ENCODE data around the gene DLG4. TPM values are rescaled to one million over a fixed set of nuclear protein-coding genes. Genes with fewer than 3 reads are reported as not detected.

Gene DLG4
- total RNA-seq, 1 donor from 2014 or later, result 7.8 TPM

DNA sequence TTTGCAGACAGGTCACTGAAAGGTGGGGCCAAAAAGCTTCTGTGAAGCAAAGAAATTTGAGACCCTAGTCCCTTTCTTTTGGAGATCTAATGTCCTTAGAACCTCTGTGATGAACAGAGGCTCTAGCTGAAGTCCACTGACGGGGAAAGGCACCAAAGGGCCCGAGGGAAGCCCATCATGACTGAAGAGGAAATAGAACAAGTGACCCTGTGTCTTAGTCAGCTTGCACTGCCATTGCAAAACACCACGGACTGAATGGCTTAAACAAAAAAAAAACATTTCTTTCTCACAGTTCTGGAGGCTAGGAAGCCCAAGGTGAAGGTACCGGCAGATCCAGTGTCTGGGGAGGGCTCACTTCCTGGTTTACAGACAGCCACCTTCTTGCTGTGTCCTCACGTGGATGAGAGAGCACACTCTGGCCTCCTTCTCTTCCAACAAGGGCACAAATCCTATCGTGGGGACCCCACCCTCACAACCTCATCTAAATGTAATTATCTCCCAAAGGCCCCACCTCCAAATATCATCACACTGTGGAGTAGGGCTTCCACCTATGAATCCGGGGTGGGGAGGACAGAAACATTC lies 80.7 kb downstream of the DLG4 start:
- no peak for DNase-seq (ENCODE audit: low read depth)
- TF ChIP-seq, protein P1, sequence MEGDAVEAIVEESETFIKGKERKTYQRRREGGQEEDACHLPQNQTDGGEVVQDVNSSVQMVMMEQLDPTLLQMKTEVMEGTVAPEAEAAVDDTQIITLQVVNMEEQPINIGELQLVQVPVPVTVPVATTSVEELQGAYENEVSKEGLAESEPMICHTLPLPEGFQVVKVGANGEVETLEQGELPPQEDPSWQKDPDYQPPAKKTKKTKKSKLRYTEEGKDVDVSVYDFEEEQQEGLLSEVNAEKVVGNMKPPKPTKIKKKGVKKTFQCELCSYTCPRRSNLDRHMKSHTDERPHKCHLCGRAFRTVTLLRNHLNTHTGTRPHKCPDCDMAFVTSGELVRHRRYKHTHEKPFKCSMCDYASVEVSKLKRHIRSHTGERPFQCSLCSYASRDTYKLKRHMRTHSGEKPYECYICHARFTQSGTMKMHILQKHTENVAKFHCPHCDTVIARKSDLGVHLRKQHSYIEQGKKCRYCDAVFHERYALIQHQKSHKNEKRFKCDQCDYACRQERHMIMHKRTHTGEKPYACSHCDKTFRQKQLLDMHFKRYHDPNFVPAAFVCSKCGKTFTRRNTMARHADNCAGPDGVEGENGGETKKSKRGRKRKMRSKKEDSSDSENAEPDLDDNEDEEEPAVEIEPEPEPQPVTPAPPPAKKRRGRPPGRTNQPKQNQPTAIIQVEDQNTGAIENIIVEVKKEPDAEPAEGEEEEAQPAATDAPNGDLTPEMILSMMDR (conservative IDR thresholded peaks at IDR 0.05; ENCODE audit: low read depth, low read length), result no peak
- H3K4me3 ChIP-seq (ENCODE audit: low read depth, low read length), result no peak overlapping the region

DNA sequence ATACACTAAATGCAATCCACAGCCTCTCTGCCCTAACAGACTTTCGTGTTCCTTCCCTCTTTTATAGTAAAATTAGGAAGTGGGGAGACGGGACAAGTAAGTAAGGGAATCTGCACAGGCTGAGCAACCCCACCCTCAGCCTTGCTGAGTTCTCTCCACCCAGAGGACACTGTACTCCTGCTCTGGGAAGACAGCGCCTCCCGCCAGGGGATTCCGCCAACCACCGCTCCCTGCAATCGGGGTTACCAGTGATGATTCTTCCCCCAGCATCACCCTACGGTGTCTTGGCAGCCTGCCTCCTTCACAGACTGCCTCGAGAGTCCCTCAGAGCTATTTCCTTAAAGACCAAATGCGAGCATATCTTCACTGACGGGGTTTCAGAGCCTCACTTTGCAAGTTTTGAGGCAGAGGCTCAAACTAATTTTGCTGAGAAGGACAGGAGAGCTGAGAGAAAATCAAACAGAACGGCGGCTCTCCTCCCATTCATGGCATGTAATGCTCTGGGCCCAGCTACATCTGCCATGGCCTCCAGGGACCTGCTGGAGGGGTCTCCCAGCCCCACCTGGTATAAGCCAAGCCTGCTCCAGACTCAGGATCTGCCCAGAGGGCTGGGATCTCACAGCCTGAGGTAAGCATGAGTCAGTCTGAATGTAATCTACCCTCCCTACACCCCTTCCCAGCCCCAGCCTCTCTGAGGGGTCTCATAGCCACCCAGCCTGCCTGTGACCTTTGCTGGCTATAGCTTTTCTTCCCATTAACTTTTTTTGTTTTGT lies 82.3 kb downstream of the DLG4 start:
- no peak for DNase-seq (ENCODE audit: low read depth)
- H3K4me3 ChIP-seq (ENCODE audit: low read depth, low read length), result no peak overlapping the region
- TF ChIP-seq, protein P1 (conservative IDR thresholded peaks at IDR 0.05; ENCODE audit: low read depth, low read length), result no peak

Other genes starting within 250 kb of the DLG4 start
- 0.98 and 1.0 TPM in 2 replicates for gene ALOX12, start 223.8 kb downstream of the DLG4 start, total RNA-seq
- 180 and 275 TPM in 2 replicates for gene RNASEK, start 207.2 kb downstream of the DLG4 start, total RNA-seq
- gene BCL6B, start 196.8 kb downstream of the DLG4 start, total RNA-seq, result under 0.01 TPM in 1 of 2 replicates, not detected in the other
- 3.1 and 4.1 TPM in 2 replicates for gene SLC16A13, start 183.8 kb downstream of the DLG4 start, total RNA-seq
- gene SLC16A11, start 175.7 kb downstream of the DLG4 start, total RNA-seq, result not detected in 2 replicates
- not detected in 2 replicates for gene CLEC10A, start 139.6 kb downstream of the DLG4 start, total RNA-seq
- not detected in 2 replicates for gene ASGR2, start 105.0 kb downstream of the DLG4 start, total RNA-seq
- 0.72 and 5.1 TPM in 2 replicates for gene ASGR1, start 40.5 kb downstream of the DLG4 start, total RNA-seq
- gene ACADVL, start 102 bp upstream of the DLG4 start, total RNA-seq, result 320 and 573 TPM in 2 replicates
- gene DVL2, start 14.7 kb upstream of the DLG4 start, total RNA-seq, result 46.5 and 68.0 TPM in 2 replicates
- gene PHF23, start 19.6 kb upstream of the DLG4 start, total RNA-seq, result 27.1 and 42.8 TPM in 2 replicates
- gene GABARAP, start 22.6 kb upstream of the DLG4 start, total RNA-seq, result 298 and 570 TPM in 2 replicates
- 36.4 and 58.5 TPM in 2 replicates for gene CTDNEP1, start 31.9 kb upstream of the DLG4 start, total RNA-seq
- gene ELP5, start 32.4 kb upstream of the DLG4 start, total RNA-seq, result 37.0 and 54.8 TPM in 2 replicates
- gene CLDN7, start 42.6 kb upstream of the DLG4 start, total RNA-seq, result 105 and 200 TPM in 2 replicates
- gene SLC2A4, start 61.9 kb upstream of the DLG4 start, total RNA-seq, result 0.23 and 0.36 TPM in 2 replicates
- gene YBX2, start 74.8 kb upstream of the DLG4 start, total RNA-seq, result 0.14 and 0.35 TPM in 2 replicates
- gene EIF5A, start 87.8 kb upstream of the DLG4 start, total RNA-seq, result 353 and 817 TPM in 2 replicates
- 91.5 and 104 TPM in 2 replicates for gene GPS2, start 95.5 kb upstream of the DLG4 start, total RNA-seq
- gene NEURL4, start 109.5 kb upstream of the DLG4 start, total RNA-seq, result 13.4 and 19.3 TPM in 2 replicates
- 0.81 and 1.4 TPM in 2 replicates for gene ACAP1, start 116.7 kb upstream of the DLG4 start, total RNA-seq
- gene KCTD11, start 132.3 kb upstream of the DLG4 start, total RNA-seq, result 9.8 and 12.3 TPM in 2 replicates
- not detected in 2 replicates for gene TMEM95, start 135.3 kb upstream of the DLG4 start, total RNA-seq
- 5.4 and 7.3 TPM in 2 replicates for gene TNK1, start 161.3 kb upstream of the DLG4 start, total RNA-seq
- 33.0 and 59.0 TPM in 2 replicates for gene PLSCR3, start 174.7 kb upstream of the DLG4 start, total RNA-seq
- gene TMEM256, start 184.3 kb upstream of the DLG4 start, total RNA-seq, result 134 and 163 TPM in 2 replicates
- gene NLGN2, start 188.0 kb upstream of the DLG4 start, total RNA-seq, result 2.5 and 10.3 TPM in 2 replicates
- gene SPEM1, start 200.5 kb upstream of the DLG4 start, total RNA-seq, result not detected in 2 replicates
- not detected in 2 replicates for gene SPEM2, start 205.8 kb upstream of the DLG4 start, total RNA-seq
- gene SPEM3, start 209.0 kb upstream of the DLG4 start, total RNA-seq, result not detected in 2 replicates
- gene TMEM102, start 215.6 kb upstream of the DLG4 start, total RNA-seq, result 24.6 and 25.0 TPM in 2 replicates
- 0.51 and 11.5 TPM in 2 replicates for gene FGF11, start 219.7 kb upstream of the DLG4 start, total RNA-seq
- gene CHRNB1, start 225.2 kb upstream of the DLG4 start, total RNA-seq, result 21.3 and 30.7 TPM in 2 replicates